ENCODE measurements around the gene HIBCH. TPM values are rescaled to one million over a fixed set of nuclear protein-coding genes. Genes with fewer than 3 reads are reported as not detected.

Gene HIBCH
- total and polyA plus RNA-seq, 7 donors: 17.3 to 39.0 (median 22.3) TPM

DNA sequence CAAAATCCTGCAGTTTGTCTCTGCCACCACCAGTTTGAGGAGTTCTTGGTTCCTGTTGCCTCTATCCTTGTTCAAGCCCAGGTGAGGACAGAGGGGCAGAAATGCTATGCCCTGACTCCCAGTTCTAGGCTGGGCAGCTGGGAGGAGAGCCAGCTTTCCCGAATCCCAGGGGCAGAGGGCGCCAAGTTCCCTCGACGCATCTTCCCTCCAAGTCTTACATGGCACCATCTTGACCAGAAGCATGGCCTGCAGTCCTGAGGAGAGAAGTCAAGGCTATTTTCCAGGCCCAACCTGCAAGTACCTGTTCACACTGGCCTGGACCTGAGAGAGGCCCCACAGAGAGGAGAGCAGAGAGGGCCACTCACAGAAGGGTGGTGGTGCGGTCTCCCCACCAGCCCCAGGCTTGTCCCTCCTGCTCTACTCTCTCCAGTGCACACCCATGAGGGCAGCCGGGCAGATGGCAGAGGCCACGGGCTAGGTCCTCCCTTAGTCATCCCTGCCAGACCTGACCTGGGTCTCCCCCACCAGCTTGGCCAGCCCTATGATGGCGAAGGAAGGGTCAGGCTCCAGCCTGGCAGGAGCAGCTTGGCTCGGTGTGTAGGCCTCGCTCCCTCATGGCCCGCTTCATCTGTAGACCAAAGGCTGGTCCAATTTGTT, 141.4 kb downstream of the HIBCH start:
- intact Hi-C loops (cut with DNase I): no loop called here
- no peak for DNase-seq
- Histone ChIP-seq H3K36me3 (ENCODE audit: insufficient read depth in 1 of 2, low read depth in 1 of 2) (no peaks in the 10 kb centered on the region), H3K4me3 (no peak overlapping the region), H3K9me3 (no peaks in the 10 kb centered on the region), H3K4me1 (peaks cover 12% of the 10 kb centered on the region), H3K27ac (no peak overlapping the region), H3K27me3 (ENCODE audit: insufficient read depth in 3 of 3, low read length in 2 of 3) (no peaks in the 10 kb centered on the region)
- no peak for ATAC-seq
- 95 to 97% (median 96%) methylated on average over 11 of the region's 11 CpGs for WGBS, 3 donors
- no peak for TF ChIP-seq CTCF (IDR thresholded peaks at IDR 0.05)

- H3K27ac ChIP-seq: no peak overlapping the region
- WGBS, 3 donors: 87 to 93% (median 91%) methylated on average over 13 of the region's 13 CpGs
- no peaks in the 10 kb centered on the region for H3K27me3 ChIP-seq (ENCODE audit: insufficient read depth in 3 of 3, low read length in 2 of 3)
- H3K4me1 ChIP-seq: peaks cover 10% of the 10 kb centered on the region
- TF ChIP-seq CTCF (IDR thresholded peaks at IDR 0.05): no peak
- ATAC-seq (no peak), DNase-seq (no peak)
- H3K4me3 ChIP-seq: no peak overlapping the region
- intact Hi-C loops (cut with DNase I): no loop called here
- no peaks in the 10 kb centered on the region for H3K36me3 ChIP-seq (ENCODE audit: insufficient read depth in 1 of 2, low read depth in 1 of 2)
- no peaks in the 10 kb centered on the region for H3K9me3 ChIP-seq
Observed at GRCh38 chr2:190177249-190178040, 142.2 kb downstream of the HIBCH start.

GRCh38 chr2:190173392-190173791, 146.2 kb downstream of the HIBCH start:
- no peak overlapping the region for H3K4me3 ChIP-seq
- H3K4me1 ChIP-seq: no peaks in the 10 kb centered on the region
- no peak for TF ChIP-seq CTCF (IDR thresholded peaks at IDR 0.05)
- no peak for DNase-seq
- intact Hi-C loops (cut with DNase I): no loop called here
- H3K27ac ChIP-seq: no peak overlapping the region
- no peaks in the 10 kb centered on the region for H3K36me3 ChIP-seq (ENCODE audit: insufficient read depth in 1 of 2, low read depth in 1 of 2)
- H3K27me3 ChIP-seq (ENCODE audit: insufficient read depth in 3 of 3, low read length in 2 of 3): no peaks in the 10 kb centered on the region
- no peak for ATAC-seq
- H3K9me3 ChIP-seq: no peaks in the 10 kb centered on the region
- 71 to 88% (median 74%) methylated on average over 4 of the region's 4 CpGs for WGBS, 3 donors

- DNase-seq (no peak), ATAC-seq (no peak)
- Histone ChIP-seq H3K36me3 (ENCODE audit: insufficient read depth in 1 of 2, low read depth in 1 of 2) (no peaks in the 10 kb centered on the region), H3K27me3 (ENCODE audit: insufficient read depth in 3 of 3, low read length in 2 of 3) (no peaks in the 10 kb centered on the region), H3K9me3 (no peaks in the 10 kb centered on the region), H3K4me1 (no peaks in the 10 kb centered on the region), H3K4me3 (no peak overlapping the region), H3K27ac (no peak overlapping the region)
- intact Hi-C loops (cut with DNase I): no loop called here
- WGBS, 3 donors: 66 to 94% (median 70%) methylated on average over 2 of the region's 2 CpGs
- no peak for TF ChIP-seq CTCF (IDR thresholded peaks at IDR 0.05)
Observed at GRCh38 chr2:190170673-190171072, 149.0 kb downstream of the HIBCH start.
